ENCODE measurements around the gene NUFIP2.
"Not testable (repeated sequence)": the region's sequence is repeated elsewhere in the genome, so short reads cannot be mapped to it uniquely, and the experiment has no call there.

The NUFIP2 gene

GRCh38 chr17:29293890-29294579 is at the start of gene NUFIP2:
NUFIP2 (minus strand) TSS chr17:29294148; CDS start chr17:29294059, 89 bp downstream.
- DNase-seq (ENCODE audit: low read depth) = peak; percentile 96

- no peak for DNase-seq (ENCODE audit: low read depth)
These were observed 48.3 kb upstream of the NUFIP2 start for GRCh38 chr17:29342158-29342765.

GRCh38 chr17:29341726-29342125 is 47.8 kb upstream of the NUFIP2 start:
- no peak for DNase-seq (ENCODE audit: low read depth)

- DNase-seq (ENCODE audit: low read depth) = not testable (repeated sequence)
These were observed 45.1 kb upstream of the NUFIP2 start for GRCh38 chr17:29339016-29339415.

- DNase-seq (ENCODE audit: low read depth) = no peak
These were observed 37.7 kb upstream of the NUFIP2 start for GRCh38 chr17:29331708-29332085.

- DNase-seq (ENCODE audit: low read depth) = no peak
These were observed 37.2 kb upstream of the NUFIP2 start for GRCh38 chr17:29331075-29331707.

- DNase-seq (ENCODE audit: low read depth) = no peak
These were observed 33.5 kb upstream of the NUFIP2 start for GRCh38 chr17:29327412-29327811.

GRCh38 chr17:29326023-29326813 is 32.3 kb upstream of the NUFIP2 start:
- no peak for DNase-seq (ENCODE audit: low read depth)

- no peak for DNase-seq (ENCODE audit: low read depth)
These were observed 28.4 kb upstream of the NUFIP2 start for GRCh38 chr17:29322363-29322762.

- DNase-seq (ENCODE audit: low read depth) = no peak
These were observed 9.4 kb upstream of the NUFIP2 start for GRCh38 chr17:29303386-29303785.

- DNase-seq (ENCODE audit: low read depth) = no peak
These were observed 5.1 kb upstream of the NUFIP2 start for GRCh38 chr17:29299031-29299430.

GRCh38 chr17:29295420-29295819 is 1.5 kb upstream of the NUFIP2 start:
- no peak for DNase-seq (ENCODE audit: low read depth)

- DNase-seq (ENCODE audit: low read depth) = no peak
These were observed 592 bp upstream of the NUFIP2 start for GRCh38 chr17:29294580-29294900.

GRCh38 chr17:29292992-29293889 is 707 bp downstream of the NUFIP2 start:
- DNase-seq (ENCODE audit: low read depth) = peak; percentile 47

GRCh38 chr17:29292071-29292991 is 1.6 kb downstream of the NUFIP2 start:
- DNase-seq (ENCODE audit: low read depth) = peak; percentile 46

- DNase-seq (ENCODE audit: low read depth) = no peak
These were observed 2.7 kb downstream of the NUFIP2 start for GRCh38 chr17:29291163-29291752.

- no peak for DNase-seq (ENCODE audit: low read depth)
These were observed 4.1 kb downstream of the NUFIP2 start for GRCh38 chr17:29289852-29290251.

GRCh38 chr17:29283961-29284360 is 10.0 kb downstream of the NUFIP2 start:
- no peak for DNase-seq (ENCODE audit: low read depth)

- DNase-seq (ENCODE audit: low read depth) = no peak
These were observed 10.5 kb downstream of the NUFIP2 start for GRCh38 chr17:29283496-29283895.

- DNase-seq (ENCODE audit: low read depth) = no peak
These were observed 14.4 kb downstream of the NUFIP2 start for GRCh38 chr17:29279397-29280070.

All from stimulated activated CD4-positive, alpha-beta T cell treated with anti-CD3 and anti-CD28 coated beads, Interleukin-2, amount 100 ng/mL, for 4 hours (primary cell).